Endothelial cell of umbilical vein (primary cell): ENCODE data around the gene TMBIM6. TPM values are rescaled to one million over a fixed set of nuclear protein-coding genes. Genes with fewer than 3 reads are reported as not detected.

Experiments used
- BruUV-seq: library from RNA; stranded (reverse); fragments of 400-500 nt; replicated peaks from 2 replicates; lab custom pipeline; 2021; lab: Mats Ljungman, UMichigan
- CTCF ChIA-PET: fragments of 300-600, 350-600 bp; sonication (Branson Sonifier 250); formaldehyde crosslinking; loops from one replicate; lab custom pipeline; 2021; ENCODE audit warnings: antibody characterized with exemption, inconsistent platforms; lab: Charles Lee
- POLR2A ChIA-PET: fragments of 300-600, 350-600 bp; sonication (Branson Sonifier 250); formaldehyde crosslinking; loops from one replicate; lab custom pipeline; 2021; ENCODE audit warnings: antibody characterized with exemption, inconsistent platforms; lab: Charles Lee
- DNase-seq: peaks from one replicate; pipeline ENCODE4 v3.0.0-alpha.2; 2011; ENCODE audit warnings: low read depth, low spot score
- FAIRE-seq: peaks from 2 replicates; lab custom pipeline; 2011; peaks lifted over from hg19 to GRCh38; lab: Jason Lieb, UNC
- H2AFZ ChIP-seq: 2 replicates; pipeline ENCODE4 v1.6.0; 2012; ENCODE audit warnings: low read depth, low read length, control low read depth, inconsistent platforms
- H3K27ac ChIP-seq: 2 replicates; pipeline ENCODE4 v1.5.1; 2011; ENCODE audit warnings: low read depth, mild to moderate bottlenecking, control low read depth, low read length, moderate library complexity; ENCODE audit not compliant: insufficient read depth
- H3K27me3 ChIP-seq, 2 experiments: 2 replicates each; pipeline versions ENCODE4 v1.6.0 to v1.6.1; 2011; ENCODE audit warnings: low read length in 2 of 2, mixed read lengths in 1 of 2; ENCODE audit not compliant: control insufficient read depth in 2 of 2, insufficient read depth in 2 of 2
- H3K36me3 ChIP-seq, 2 experiments: 2 replicates in 1 of 2; 3 replicates in 1 of 2; pipeline ENCODE4 v1.5.1; 2011; ENCODE audit warnings: low read length in 2 of 2, mild to moderate bottlenecking in 1 of 2, moderate library complexity in 1 of 2; ENCODE audit not compliant: control insufficient read depth in 2 of 2, insufficient read depth in 2 of 2; ENCODE audit errors: extremely low read depth in 1 of 2
- H3K4me1 ChIP-seq: 3 replicates; pipeline ENCODE4 v1.5.1; 2011; ENCODE audit warnings: mild to moderate bottlenecking, low read length; ENCODE audit not compliant: control insufficient read depth, insufficient read depth; ENCODE audit errors: extremely low read depth
- H3K4me2 ChIP-seq: 2 replicates; pipeline ENCODE4 v1.6.1; 2011; ENCODE audit warnings: low read length, control low read depth, mixed read lengths; ENCODE audit not compliant: insufficient read depth
- H3K4me3 ChIP-seq, 3 experiments: fragments of 200-600 bp in 1 of 3; sonication (generic), shearing (Covaris generic) in 1 of 3; replicated peaks in 1 of 3; 2 replicates each; pipeline ENCODE4 v1.5.1; 2011 to 2016; ENCODE audit warnings: control low read depth in 3 of 3, low read length in 3 of 3, mild to moderate bottlenecking in 2 of 3, inconsistent platforms in 1 of 3, low read depth in 1 of 3, moderate library complexity in 1 of 3; ENCODE audit not compliant: insufficient read depth in 1 of 3
- H3K79me2 ChIP-seq: 2 replicates; pipeline ENCODE4 v1.6.0; 2012; ENCODE audit warnings: low read length, inconsistent platforms; ENCODE audit not compliant: control insufficient read depth, insufficient read depth
- H3K9ac ChIP-seq: replicated peaks from 2 replicates; pipeline ENCODE3; 2011; ENCODE audit warnings: low read length, control low read depth; ENCODE audit not compliant: insufficient read depth; ENCODE audit errors: extremely low read depth
- H3K9me1 ChIP-seq: replicated peaks from 3 replicates; pipeline ENCODE4 v1.6.0; 2011; ENCODE audit warnings: mild to moderate bottlenecking, low read length; ENCODE audit not compliant: control insufficient read depth, insufficient read depth; ENCODE audit errors: extremely low read depth
- H3K9me3 ChIP-seq: replicated peaks from 2 replicates; pipeline ENCODE4 v1.5.1; 2012; ENCODE audit warnings: low read length, inconsistent platforms; ENCODE audit not compliant: control insufficient read depth, insufficient read depth
- H4K20me1 ChIP-seq: replicated peaks from 2 replicates; pipeline ENCODE3; 2011; ENCODE audit warnings: mild to moderate bottlenecking, low read length; ENCODE audit not compliant: control insufficient read depth, insufficient read depth; ENCODE audit errors: extremely low read depth
- CTCF ChIP-seq, 2 donors: IDR thresholded peaks; 1 replicate in 1 of 2; 2 replicates in 1 of 2; pipeline ENCODE4 v1.5.1; 2011; ENCODE audit warnings: low read length in 2 of 2, mild to moderate bottlenecking in 2 of 2, moderate library complexity in 2 of 2, control low read depth in 1 of 2, inconsistent platforms in 1 of 2, low read depth in 1 of 2; ENCODE audit not compliant: insufficient read depth in 1 of 2; ENCODE audit errors: extremely low read depth in 1 of 2
- EZH2 ChIP-seq: IDR thresholded peaks from 2 replicates; pipeline ENCODE4 v1.6.1; 2012; ENCODE audit warnings: borderline replicate concordance, low read depth, mild to moderate bottlenecking, moderate library complexity, low read length, inconsistent platforms; ENCODE audit not compliant: severe bottlenecking
- FOS ChIP-seq: IDR thresholded peaks from 2 replicates; pipeline ENCODE4 v1.6.1; 2011; ENCODE audit warnings: mild to moderate bottlenecking, low read length, moderate library complexity, borderline replicate concordance; ENCODE audit not compliant: insufficient read depth
- JUN ChIP-seq: IDR thresholded peaks from 2 replicates; pipeline ENCODE4 v1.6.1; 2011; ENCODE audit warnings: borderline replicate concordance, low read depth; ENCODE audit not compliant: insufficient read length, insufficient read depth
- MAX ChIP-seq: IDR thresholded peaks from 2 replicates; pipeline ENCODE4 v1.6.1; 2011; ENCODE audit not compliant: insufficient read depth, insufficient read length
- POLR2A ChIP-seq: IDR thresholded peaks from 2 replicates; pipeline ENCODE4 v1.6.1; 2012; ENCODE audit warnings: low read depth, mild to moderate bottlenecking, control low read depth, low read length
- POLR2AphosphoS5 ChIP-seq: IDR thresholded peaks from 2 replicates; pipeline ENCODE4 v1.6.1; 2012; ENCODE audit warnings: low read depth, mild to moderate bottlenecking, control low read depth, low read length, moderate library complexity; ENCODE audit not compliant: insufficient read depth
- dilution Hi-C: fragments of 300-500 bp; cut with MboI; formaldehyde crosslinking; loops from one replicate; pipeline ENCODE4 v1.15.0; 2019; ENCODE audit warnings: low sequenced_read_pairs; ENCODE audit not compliant: extremely low pct_ligation_motif_present
- intact Hi-C: fragments of 100-400 bp; cut with micrococcal nuclease; formaldehyde crosslinking; loops from one replicate; pipeline ENCODE4 v1.10.0; 2022
- polyA plus RNA-seq, 4 experiments: library from polyadenylated mRNA; depleted of rRNA in 3 of 4; stranded (reverse) in 3 of 4; unstranded in 1 of 4; fragments of >200 nt; gene quantifications; 2 replicates each; pipeline versions ENCODE4 v1.2.1 to v1.2.3, GENCODE V29; 2011 to 2012; ENCODE audit warnings: missing spikeins in 1 of 4
- total RNA-seq: library from RNA; stranded (reverse); gene quantifications from 2 replicates; pipeline ENCODE4 v1.2.3, GENCODE V29; 2021

Gene TMBIM6
- total and polyA plus RNA-seq, 2 donors (not counting 3 experiments of a cell fraction or from before 2014, with no cell fraction given): 393 to 579 TPM

- DNase-seq (peak; percentile 75), FAIRE-seq (peak; percentile 94)
- Histone ChIP-seq H4K20me1 (no peaks in the 10 kb centered on the region), H3K9ac (no peak overlapping the region), H3K36me3 (peaks cover 30 to 41% of the 10 kb centered on the region in 2 experiments), H3K27me3 (no peaks in the 10 kb centered on the region), H3K4me3 (no peak overlapping the region), H3K4me1 (peaks cover 19% of the 10 kb centered on the region), H3K4me2 (no peak overlapping the region), H3K9me1 (no peaks in the 10 kb centered on the region), H3K79me2 (no peaks in the 10 kb centered on the region), H3K9me3 (no peaks in the 10 kb centered on the region), H3K27ac (peak overlapping the region; percentile 22), H2AFZ (no peak overlapping the region)
- dilution Hi-C loops: no loop called here
- TSS peak; percentile 39 for BruUV-seq
- CTCF ChIA-PET: interaction anchor here (0.6 to 6.1 kb wide), 35 partner anchors 8 to 1442 kb away, joined by 3 to 54 read pairs (median 4); partner anchors contain the start of genes BCDIN3D and TMBIM6
- intact Hi-C loops: loop anchor here (1.0 to 2.0 kb wide), 3 partner anchors 22 to 118 kb away; partner anchors contain the start of gene TMBIM6
- POLR2A ChIA-PET: interaction anchor here (1.6 kb wide), 1 partner anchor 22 kb away, joined by 6 read pairs; the partner anchor contains the start of gene TMBIM6
- no peak for TF ChIP-seq FOS
- TF ChIP-seq EZH2: no peak
- TF ChIP-seq POLR2AphosphoS5: no peak
- TF ChIP-seq POLR2A: no peak
- TF ChIP-seq CTCF (IDR thresholded peaks at IDR 0.05; ENCODE audit: extremely low read depth in 1 of 2, insufficient read depth in 1 of 2, low read depth in 1 of 2, low read length in 2 of 2): peak; percentile 86 to 92
- no peak for TF ChIP-seq MAX
- TF ChIP-seq JUN: no peak
Measured at GRCh38 chr12:49763006-49763591, 21.7 kb downstream of the TMBIM6 start.
